Neural progenitor cell (in vitro differentiated cells): ENCODE data around the gene ANKS1B. TPM values are rescaled to one million over a fixed set of nuclear protein-coding genes. Genes with fewer than 3 reads are reported as not detected.

ENCODE experiments used
- DNase-seq: peaks from one replicate; pipeline ENCODE4 v3.0.0-alpha.2; 2016; ENCODE audit warnings: low spot score
- H2AFZ ChIP-seq: fragments of 200-600 bp; sonication (generic); replicated peaks from 2 replicates; pipeline ENCODE4 v1.6.1; 2016; ENCODE audit warnings: antibody characterized with exemption
- H3F3A ChIP-seq: fragments of 200-600 bp; sonication (generic); 2 replicates; pipeline ENCODE4 v1.6.1; 2016; ENCODE audit warnings: antibody characterized with exemption, low read depth
- H3K27ac ChIP-seq: fragments of 200-600 bp; sonication (generic); 2 replicates; pipeline ENCODE4 v1.5.1; 2016; ENCODE audit warnings: mild to moderate bottlenecking
- H3K27me3 ChIP-seq: fragments of 200-600 bp; sonication (generic); 2 replicates; pipeline ENCODE4 v1.6.1; 2016; ENCODE audit warnings: mild to moderate bottlenecking, moderate library complexity
- H3K36me3 ChIP-seq: fragments of 200-600 bp; sonication (generic); 2 replicates; pipeline ENCODE4 v1.5.1; 2016
- H3K4me1 ChIP-seq: fragments of 200-600 bp; sonication (generic); 2 replicates; pipeline ENCODE4 v1.6.1; 2016; ENCODE audit warnings: mixed run types
- H3K4me2 ChIP-seq: fragments of 200-600 bp; sonication (generic); 2 replicates; pipeline ENCODE4 v1.6.1; 2016
- H3K4me3 ChIP-seq: fragments of 200-600 bp; sonication (generic); 2 replicates; pipeline ENCODE4 v1.5.1; 2016
- H3K79me2 ChIP-seq: fragments of 200-600 bp; sonication (generic); 2 replicates; pipeline ENCODE4 v1.6.1; 2016; ENCODE audit warnings: low read depth
- H3K9ac ChIP-seq: fragments of 200-600 bp; sonication (generic); 2 replicates; pipeline ENCODE4 v1.6.1; 2016
- H3K9me3 ChIP-seq: fragments of 200-600 bp; sonication (generic); 2 replicates; pipeline ENCODE4 v1.5.1; 2016; ENCODE audit warnings: low read depth
- H4K20me1 ChIP-seq: fragments of 200-600 bp; sonication (generic); 2 replicates; pipeline ENCODE4 v1.6.1; 2016; ENCODE audit warnings: low read depth
- H3K27ac Mint-ChIP-seq: 3 replicates; pipeline ENCODE4 v1.8.0; 2021; ENCODE audit warnings: mixed read lengths
- H3K27me3 Mint-ChIP-seq: 2 replicates; pipeline ENCODE4 v1.8.0; 2022; ENCODE audit warnings: low read depth, mild to moderate bottlenecking, inconsistent platforms, moderate library complexity, mixed read lengths; ENCODE audit not compliant: insufficient read depth
- H3K36me3 Mint-ChIP-seq: 3 replicates; pipeline ENCODE4 v1.8.0; 2021; ENCODE audit warnings: mixed read lengths
- H3K4me1 Mint-ChIP-seq: 3 replicates; pipeline ENCODE4 v1.8.0; 2021; ENCODE audit warnings: mixed read lengths
- H3K4me3 Mint-ChIP-seq: 3 replicates; pipeline ENCODE4 v1.8.0; 2021; ENCODE audit warnings: mild to moderate bottlenecking, moderate library complexity, mixed read lengths
- H3K9me3 Mint-ChIP-seq: 3 replicates; pipeline ENCODE4 v1.8.0; 2020; ENCODE audit warnings: mixed read lengths
- EZH2 ChIP-seq: fragments of 200-600 bp; sonication (generic); IDR thresholded peaks from 2 replicates; pipeline ENCODE4 v1.6.1; 2017; ENCODE audit warnings: antibody characterized with exemption, mild to moderate bottlenecking, moderate library complexity
- EZH2phosphoT487 ChIP-seq: fragments of 200-600 bp; sonication (generic); IDR thresholded peaks from 2 replicates; pipeline ENCODE4 v1.6.1; 2017; ENCODE audit warnings: antibody characterized with exemption
- total RNA-seq: library from RNA; depleted of rRNA; stranded (reverse); fragments of >200 nt; gene quantifications from 2 replicates; pipeline ENCODE4 v1.2.3, GENCODE V29; 2015; ENCODE audit warnings: low replicate concordance
- TF ChIP-seq, protein P1 (sequence below): fragments of 200-600 bp; sonication (generic); IDR thresholded peaks from 2 replicates; pipeline ENCODE4 v1.5.1; 2017; ENCODE audit warnings: antibody characterized with exemption, mild to moderate bottlenecking

Gene ANKS1B
- total RNA-seq, 1 donor from 2014 or later, result 7.9 TPM

DNA sequence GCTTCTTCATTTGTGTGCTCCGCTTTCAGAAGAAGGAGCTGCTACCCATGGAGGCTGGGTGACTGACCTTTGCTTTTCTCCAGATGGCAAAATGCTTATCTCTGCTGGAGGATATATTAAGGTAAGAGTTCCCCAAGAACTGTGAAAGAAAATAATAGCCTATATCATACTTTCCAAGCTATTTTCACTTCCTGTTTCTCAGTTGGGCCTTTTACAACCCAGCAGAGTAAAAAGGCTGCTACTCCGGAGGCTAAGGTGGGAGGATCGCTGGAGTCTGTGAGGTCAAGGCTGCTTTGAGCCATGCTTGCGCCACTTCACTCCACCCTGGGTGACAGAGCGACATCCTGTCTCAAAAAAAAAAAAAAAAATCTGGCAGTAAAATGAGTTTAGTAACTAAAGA lies 1257.5 kb downstream of the ANKS1B start:
- Histone ChIP-seq H3F3A (peaks cover 4% of the 10 kb centered on the region), H3K79me2 (no peaks in the 10 kb centered on the region), H3K27ac (no peak overlapping the region), H4K20me1 (no peaks in the 10 kb centered on the region), H3K4me2 (no peak overlapping the region), H3K4me1 (no peaks in the 10 kb centered on the region), H3K9ac (no peak overlapping the region), H3K36me3 (peaks cover 12% of the 10 kb centered on the region), H3K9me3 (no peaks in the 10 kb centered on the region), H3K27me3 (no peaks in the 10 kb centered on the region), H2AFZ (no peak overlapping the region), H3K4me3 (no peak overlapping the region)
- no peak overlapping the region for H3K4me3 Mint-ChIP-seq
- peaks cover 6% of the 10 kb centered on the region for H3K4me1 Mint-ChIP-seq
- no peaks in the 10 kb centered on the region for H3K27me3 Mint-ChIP-seq
- peaks cover 12% of the 10 kb centered on the region for H3K36me3 Mint-ChIP-seq
- H3K27ac Mint-ChIP-seq, result no peak overlapping the region
- no peaks in the 10 kb centered on the region for H3K9me3 Mint-ChIP-seq
- no peak for DNase-seq
- TF ChIP-seq EZH2phosphoT487 (no peak), EZH2 (no peak)
- TF ChIP-seq, protein P1, sequence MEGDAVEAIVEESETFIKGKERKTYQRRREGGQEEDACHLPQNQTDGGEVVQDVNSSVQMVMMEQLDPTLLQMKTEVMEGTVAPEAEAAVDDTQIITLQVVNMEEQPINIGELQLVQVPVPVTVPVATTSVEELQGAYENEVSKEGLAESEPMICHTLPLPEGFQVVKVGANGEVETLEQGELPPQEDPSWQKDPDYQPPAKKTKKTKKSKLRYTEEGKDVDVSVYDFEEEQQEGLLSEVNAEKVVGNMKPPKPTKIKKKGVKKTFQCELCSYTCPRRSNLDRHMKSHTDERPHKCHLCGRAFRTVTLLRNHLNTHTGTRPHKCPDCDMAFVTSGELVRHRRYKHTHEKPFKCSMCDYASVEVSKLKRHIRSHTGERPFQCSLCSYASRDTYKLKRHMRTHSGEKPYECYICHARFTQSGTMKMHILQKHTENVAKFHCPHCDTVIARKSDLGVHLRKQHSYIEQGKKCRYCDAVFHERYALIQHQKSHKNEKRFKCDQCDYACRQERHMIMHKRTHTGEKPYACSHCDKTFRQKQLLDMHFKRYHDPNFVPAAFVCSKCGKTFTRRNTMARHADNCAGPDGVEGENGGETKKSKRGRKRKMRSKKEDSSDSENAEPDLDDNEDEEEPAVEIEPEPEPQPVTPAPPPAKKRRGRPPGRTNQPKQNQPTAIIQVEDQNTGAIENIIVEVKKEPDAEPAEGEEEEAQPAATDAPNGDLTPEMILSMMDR, result no peak

DNA sequence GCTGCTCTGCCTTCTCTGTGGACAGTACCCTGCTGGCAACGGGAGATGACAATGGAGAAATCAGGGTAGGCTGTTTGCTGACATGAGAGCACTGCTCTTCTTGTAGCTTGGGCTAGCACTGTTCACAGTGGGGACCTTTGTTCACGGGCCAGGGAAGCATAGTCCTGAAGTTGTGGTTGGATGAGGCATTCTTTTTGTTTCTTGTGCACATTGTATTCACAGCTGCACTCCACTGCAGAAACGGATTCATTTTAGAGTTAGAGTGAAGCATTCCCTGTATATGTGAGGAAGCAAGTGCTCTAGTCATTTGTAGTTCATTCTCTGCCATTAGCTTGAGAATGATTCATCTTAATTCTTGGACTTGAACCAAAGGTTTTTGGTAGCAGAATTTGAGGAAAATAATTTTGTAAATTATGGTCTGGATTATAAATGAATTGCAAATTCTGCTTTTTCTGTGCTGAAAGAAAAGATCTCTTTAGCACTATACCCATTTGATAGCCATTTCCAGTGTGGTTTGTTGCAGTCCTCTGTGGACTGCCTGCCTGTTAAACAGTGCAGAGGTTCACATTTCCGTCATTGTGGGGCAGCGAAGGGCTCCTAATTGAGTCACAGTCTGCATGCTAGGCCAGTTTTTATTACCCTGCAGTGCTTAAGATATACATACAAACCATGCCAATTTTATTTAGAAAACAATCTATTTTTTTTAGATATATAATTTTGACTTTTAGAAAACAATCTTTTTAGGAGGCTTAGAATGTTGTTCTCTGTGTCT lies 1259.1 kb downstream of the ANKS1B start:
- Histone ChIP-seq H3K27me3 (no peaks in the 10 kb centered on the region), H3K27ac (no peak overlapping the region), H3K9me3 (no peaks in the 10 kb centered on the region), H3K4me3 (no peak overlapping the region), H3K36me3 (peaks cover 12% of the 10 kb centered on the region), H3K79me2 (no peaks in the 10 kb centered on the region), H2AFZ (no peak overlapping the region), H3K4me2 (no peak overlapping the region), H4K20me1 (no peaks in the 10 kb centered on the region), H3K9ac (no peak overlapping the region), H3K4me1 (no peaks in the 10 kb centered on the region), H3F3A (peaks cover 4% of the 10 kb centered on the region)
- no peaks in the 10 kb centered on the region for H3K27me3 Mint-ChIP-seq
- DNase-seq, result peak; percentile 66
- peak overlapping the region; percentile 34 for H3K27ac Mint-ChIP-seq
- H3K4me1 Mint-ChIP-seq, result peaks cover 6% of the 10 kb centered on the region
- peaks cover 14% of the 10 kb centered on the region for H3K36me3 Mint-ChIP-seq
- TF ChIP-seq, protein P1, result peak; percentile 70
- TF ChIP-seq EZH2 (no peak), EZH2phosphoT487 (no peak)
- no peaks in the 10 kb centered on the region for H3K9me3 Mint-ChIP-seq
- no peak overlapping the region for H3K4me3 Mint-ChIP-seq

DNA sequence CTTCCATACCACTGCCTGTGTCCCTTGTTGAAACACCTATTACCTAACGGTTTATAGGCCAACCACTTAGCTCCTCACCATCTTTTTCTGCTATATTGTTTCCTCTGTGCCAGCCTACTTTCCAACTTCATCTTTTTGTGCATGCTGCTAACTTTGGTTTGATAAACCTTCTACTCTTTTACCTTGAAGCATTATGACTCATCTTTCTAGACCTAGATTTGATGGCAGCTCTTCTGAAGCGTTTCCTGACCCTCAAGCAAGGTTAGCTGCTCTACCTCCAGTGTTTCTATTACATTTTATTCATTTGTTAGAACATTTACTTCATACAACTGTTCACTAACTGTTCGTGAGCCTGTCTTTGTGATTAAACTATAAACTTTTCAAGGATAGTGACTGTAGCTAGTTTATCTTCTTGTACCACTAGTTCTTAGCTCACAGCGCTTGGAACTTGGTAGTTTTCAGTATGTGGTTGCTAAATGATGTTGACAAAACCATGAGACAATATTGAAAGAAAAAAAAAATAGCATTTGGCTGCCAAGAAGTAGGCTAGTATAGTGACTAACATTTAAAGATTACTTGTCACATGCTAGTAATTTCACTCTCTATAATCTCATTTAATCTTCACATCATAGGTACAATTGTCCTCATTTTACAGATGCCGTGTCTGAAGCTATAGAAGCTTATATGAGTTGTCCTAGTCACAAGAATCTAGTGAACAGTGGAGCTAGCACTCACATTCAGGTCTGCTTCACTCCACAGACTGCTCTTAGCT lies 1260.2 kb downstream of the ANKS1B start:
- H3K79me2 ChIP-seq, result no peaks in the 10 kb centered on the region
- TF ChIP-seq EZH2 (no peak), EZH2phosphoT487 (no peak)
- TF ChIP-seq, protein P1, result no peak
- no peak overlapping the region for H3K4me2 ChIP-seq
- Mint-ChIP-seq H3K27ac (no peak overlapping the region), H3K36me3 (peaks cover 9% of the 10 kb centered on the region), H3K4me1 (peaks cover 6% of the 10 kb centered on the region), H3K4me3 (no peak overlapping the region), H3K27me3 (no peaks in the 10 kb centered on the region), H3K9me3 (no peaks in the 10 kb centered on the region)
- no peak overlapping the region for H3K9ac ChIP-seq
- H3K4me1 ChIP-seq, result no peaks in the 10 kb centered on the region
- no peak overlapping the region for H3K27ac ChIP-seq
- peaks cover 4% of the 10 kb centered on the region for H3F3A ChIP-seq
- H3K36me3 ChIP-seq, result peaks cover 12% of the 10 kb centered on the region
- no peaks in the 10 kb centered on the region for H3K27me3 ChIP-seq
- H4K20me1 ChIP-seq, result no peaks in the 10 kb centered on the region
- H3K9me3 ChIP-seq, result no peaks in the 10 kb centered on the region
- H3K4me3 ChIP-seq, result no peak overlapping the region
- no peak for DNase-seq
- H2AFZ ChIP-seq, result no peak overlapping the region
